HepG2 (cell line): ENCODE results near the gene ZNF581. TPM values are rescaled to one million over a fixed set of nuclear protein-coding genes. Genes with fewer than 3 reads are reported as not detected.

Experiments
- AGO1 ChIP-seq: fragments of 200-400 bp; formaldehyde crosslinking; IDR thresholded peaks from 2 replicates; pipeline ENCODE4 v1.6.1; 2017; ENCODE audit warnings: mild to moderate bottlenecking, low read depth, low read length, moderate library complexity; ENCODE audit not compliant: poor library complexity, severe bottlenecking
- GATA4 ChIP-seq: sonication (generic); IDR thresholded peaks from 2 replicates; pipeline ENCODE4 v1.6.1; 2016; ENCODE audit warnings: antibody characterized with exemption, low read depth, borderline replicate concordance
- HCFC1 ChIP-seq: fragments of 150-350 bp; IDR thresholded peaks from 2 replicates; pipeline ENCODE4 v1.6.1; 2014; ENCODE audit warnings: low read depth, low read length
- HNRNPLL ChIP-seq: fragments of 200-400 bp; formaldehyde crosslinking; IDR thresholded peaks from 2 replicates; pipeline ENCODE4 v1.6.1; 2017; ENCODE audit warnings: mild to moderate bottlenecking, low read depth, low read length; ENCODE audit not compliant: poor library complexity, severe bottlenecking
- LBX2 ChIP-seq: sonication (generic); formaldehyde crosslinking; IDR thresholded peaks from 2 replicates; pipeline ENCODE4 v1.5.0; 2020; ENCODE audit warnings: missing genetic modification reagents, mild to moderate bottlenecking, borderline replicate concordance
- NFYB ChIP-seq: sonication (generic); formaldehyde crosslinking; IDR thresholded peaks from 2 replicates; pipeline ENCODE4 v1.4.0; 2020; ENCODE audit warnings: missing genetic modification reagents
- REL ChIP-seq: sonication (generic); formaldehyde crosslinking; conservative IDR thresholded peaks from 2 replicates; pipeline ENCODE4 v1.8.0; 2022; ENCODE audit warnings: mild to moderate bottlenecking, missing genetic modification reagents, moderate library complexity
- SPEN ChIP-seq: sonication (generic); formaldehyde crosslinking; IDR thresholded peaks from 2 replicates; pipeline ENCODE4 v1.5.1; 2020; ENCODE audit warnings: low read depth, mild to moderate bottlenecking, missing genetic modification reagents
- ZBTB39 ChIP-seq: sonication (generic); formaldehyde crosslinking; IDR thresholded peaks from 2 replicates; pipeline ENCODE4 v1.5.0; 2020; ENCODE audit warnings: missing genetic modification reagents
- ZNF318 ChIP-seq: sonication (generic); formaldehyde crosslinking; IDR thresholded peaks from 2 replicates; pipeline ENCODE4 v1.4.0; 2020; ENCODE audit warnings: mild to moderate bottlenecking, missing genetic modification reagents
- ZNF333 ChIP-seq: sonication (generic); formaldehyde crosslinking; IDR thresholded peaks from 2 replicates; pipeline ENCODE4 v1.4.0; 2020; ENCODE audit warnings: mild to moderate bottlenecking, missing genetic modification reagents, borderline replicate concordance
- ZNF687 ChIP-seq: sonication (generic); formaldehyde crosslinking; IDR thresholded peaks from 2 replicates; pipeline ENCODE4 v1.5.1; 2020; ENCODE audit warnings: mild to moderate bottlenecking, missing genetic modification reagents, moderate library complexity
- polyA plus RNA-seq, 8 experiments: library from polyadenylated mRNA; depleted of rRNA in 3 of 8; stranded (reverse) in 7 of 8; unstranded in 1 of 8; fragments of >200 nt; fragmentation: Illumina TruSeq in 4 of 8; extraction: Trizol in 4 of 8; gene quantifications; 2 replicates each; pipeline versions ENCODE4 v1.2.1 to v1.2.3, GENCODE V29; 2011 to 2016; ENCODE audit warnings: low read depth in 4 of 8, missing spikeins in 1 of 8, mixed read lengths in 1 of 8; ENCODE audit not compliant: insufficient read depth in 1 of 8
- total RNA-seq, 5 experiments: library from RNA; depleted of rRNA; stranded (reverse); fragments of >200 nt; fragmentation: Illumina TruSeq; extraction: Trizol; gene quantifications; 2 replicates each; pipeline ENCODE4 v1.2.3, GENCODE V29; 2016; ENCODE audit warnings: low read depth in 1 of 5

The ZNF581 gene
- total and polyA plus RNA-seq, 2 of the 13 experiments (the other 11 are each of a cell fraction or from before 2014, with no cell fraction given) = 19.6 to 49.5 TPM

GRCh38 chr19:55640577-55641425, 2.6 kb upstream of the ZNF581 start, which contains the start of gene ZNF580 (continued):
- TF ChIP-seq ZNF687 = peak; percentile 80
- peak; percentile 36 for TF ChIP-seq NFYB
- peak; percentile 37; the same call in 1 of the 2 replicates for TF ChIP-seq HCFC1
- peak; percentile 59 for TF ChIP-seq HNRNPLL
- peak; percentile 97 for TF ChIP-seq AGO1
- TF ChIP-seq GATA4 = no peak; the same call in 1 of the 2 replicates
- no peak for TF ChIP-seq REL (CRISPR knock-in tag)
- no peak for TF ChIP-seq ZNF333 (CRISPR knock-in tag)
- TF ChIP-seq ZNF318 (CRISPR knock-in tag) = peak; percentile 51; the same call in 1 of the 2 replicates
- peak; percentile 10; the same call in 1 of the 2 replicates for TF ChIP-seq LBX2 (CRISPR knock-in tag)
- TF ChIP-seq ZBTB39 (CRISPR knock-in tag) = 0 out of 2 replicates have a peak, but pooled peaks have one; percentile 4
- peak; percentile 86 for TF ChIP-seq SPEN
